GM19240 (cell line): ENCODE measurements around the gene SLC7A8.

Experiments
- DNase-seq: peaks from one replicate; pipeline ENCODE4 v3.0.0; 2011; ENCODE audit warnings: low spot score; ENCODE audit not compliant: insufficient read length

Gene SLC7A8

GRCh38 chr14:23183158-23183470 is 346 bp downstream of the SLC7A8 start:
- DNase-seq: no peak

GRCh38 chr14:23182372-23183157 is 895 bp downstream of the SLC7A8 start:
- DNase-seq: no peak

- DNase-seq: no peak
Observed at GRCh38 chr14:23181946-23182345, 1.5 kb downstream of the SLC7A8 start.

GRCh38 chr14:23181453-23181852 is 2.0 kb downstream of the SLC7A8 start:
- no peak for DNase-seq

- no peak for DNase-seq
Observed at GRCh38 chr14:23177181-23177580, 6.3 kb downstream of the SLC7A8 start.

GRCh38 chr14:23175823-23176222 is 7.6 kb downstream of the SLC7A8 start:
- DNase-seq: no peak

- DNase-seq: no peak
Observed at GRCh38 chr14:23174296-23175184, 8.9 kb downstream of the SLC7A8 start.

- no peak for DNase-seq
Observed at GRCh38 chr14:23173796-23174195, 9.7 kb downstream of the SLC7A8 start.

GRCh38 chr14:23173031-23173430 is 10.4 kb downstream of the SLC7A8 start:
- no peak for DNase-seq

- DNase-seq: no peak
Observed at GRCh38 chr14:23172574-23172973, 10.9 kb downstream of the SLC7A8 start.

GRCh38 chr14:23172096-23172495 is 11.4 kb downstream of the SLC7A8 start:
- no peak for DNase-seq

- DNase-seq: no peak
Observed at GRCh38 chr14:23171222-23171975, 12.1 kb downstream of the SLC7A8 start.

GRCh38 chr14:23169622-23170021 is 13.8 kb downstream of the SLC7A8 start:
- no peak for DNase-seq

- no peak for DNase-seq
Observed at GRCh38 chr14:23168246-23168645, 15.2 kb downstream of the SLC7A8 start.

GRCh38 chr14:23167116-23167847 is 16.2 kb downstream of the SLC7A8 start:
- no peak for DNase-seq

- DNase-seq: no peak
Observed at GRCh38 chr14:23164949-23165348, 18.5 kb downstream of the SLC7A8 start.

GRCh38 chr14:23164250-23164649 is 19.2 kb downstream of the SLC7A8 start:
- DNase-seq: no peak

GRCh38 chr14:23163830-23164229 is 19.6 kb downstream of the SLC7A8 start:
- no peak for DNase-seq

GRCh38 chr14:23162800-23163199 is 20.7 kb downstream of the SLC7A8 start:
- DNase-seq: no peak

GRCh38 chr14:23162005-23162404 is 21.5 kb downstream of the SLC7A8 start:
- no peak for DNase-seq

GRCh38 chr14:23160924-23161522 is 22.4 kb downstream of the SLC7A8 start:
- DNase-seq: no peak
